SK-N-MC (cell line): ENCODE data around the gene RABGGTA.

Source experiments
- EZH2 ChIP-seq: fragments of 200-600 bp; sonication (generic); IDR thresholded peaks from one replicate; pipeline ENCODE4 v1.6.1; 2017; ENCODE audit warnings: antibody characterized with exemption
- POLR2AphosphoS5 ChIP-seq: IDR thresholded peaks from 2 replicates; pipeline ENCODE4 v1.6.1; 2012; ENCODE audit warnings: mild to moderate bottlenecking, low read depth, low read length, borderline replicate concordance

DNA sequence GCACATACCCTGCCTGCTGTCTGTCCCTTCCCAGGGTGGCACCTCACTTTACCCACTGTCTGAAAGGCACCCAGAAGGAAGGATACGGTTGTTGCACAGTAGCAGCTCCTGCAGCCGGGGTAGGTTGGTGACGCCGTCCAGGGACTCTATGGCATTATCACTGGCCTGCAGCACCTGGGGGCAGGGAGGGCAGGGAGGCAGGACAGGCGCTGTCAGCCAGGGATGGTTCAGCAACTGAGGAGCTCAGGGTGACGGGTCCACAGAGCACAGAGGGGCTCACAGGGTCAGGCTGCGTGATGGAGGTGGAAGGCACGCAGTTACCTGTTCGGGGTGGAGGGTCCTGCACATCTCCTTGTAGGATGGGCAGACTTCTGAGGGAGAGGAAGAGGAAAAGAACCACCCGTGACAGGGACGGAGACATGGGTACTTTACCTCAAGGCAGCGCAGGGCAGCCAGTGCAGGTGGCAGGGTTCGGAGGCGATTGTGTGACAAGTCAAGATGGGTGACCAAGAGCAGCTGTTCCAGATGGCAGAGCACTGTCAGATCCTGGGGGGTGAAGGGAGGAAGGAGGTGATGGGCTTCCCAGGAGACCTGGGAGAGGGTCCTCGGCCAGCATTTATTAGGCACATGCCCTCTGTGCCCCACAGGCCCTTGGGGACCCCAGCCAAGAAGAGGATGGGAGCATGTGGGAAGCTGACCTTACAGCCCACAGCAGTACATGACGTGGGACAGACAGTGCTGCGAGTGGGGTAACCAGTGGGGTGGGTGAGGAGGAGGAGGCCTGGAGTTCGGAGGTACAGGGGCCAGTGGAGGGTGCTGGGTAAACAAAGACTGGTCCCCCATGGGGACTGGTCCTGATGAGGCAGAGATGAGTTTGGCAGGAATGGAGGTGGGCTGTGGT is 4.8 kb downstream of the RABGGTA start:
- TF ChIP-seq POLR2AphosphoS5 = no peak
- no peak for TF ChIP-seq EZH2
